ENCODE results near the gene ZER1.

GRCh38 chr9:128735373-128735772 lies 36.4 kb downstream of the ZER1 start:
- TF ChIP-seq CTCF (IDR thresholded peaks at IDR 0.05) (no peak), POLR2A (IDR thresholded peaks at IDR 0.05) (no peak)

Measured in uterus (tissue), 2 donors.